ENCODE measurements around the gene KCTD1. TPM values are rescaled to one million over a fixed set of nuclear protein-coding genes. Genes with fewer than 3 reads are reported as not detected.

KCTD1 gene
- total and polyA plus RNA-seq, 4 experiments from 2014 or later = 0.34 to 3.4 (median 2.8) TPM; not detected in 1

- Histone ChIP-seq H3K27ac (ENCODE audit: low read depth, low read length) (no peak overlapping the region), H3K4me3 (ENCODE audit: low read length in 2 of 2) (no peak overlapping the region), H3K9me3 (ENCODE audit: control insufficient read depth in 1 of 2, low read length in 2 of 2) (no peaks in the 10 kb centered on the region), H3K27me3 (ENCODE audit: insufficient read depth, low read length) (no peaks in the 10 kb centered on the region), H3K4me1 (ENCODE audit: insufficient read depth, low read length) (no peaks in the 10 kb centered on the region), H3K36me3 (ENCODE audit: insufficient read depth, low read length) (no peaks in the 10 kb centered on the region)
- no peak overlapping the region for H3K27ac Mint-ChIP-seq
- H3K4me3 Mint-ChIP-seq = no peak overlapping the region
- intact Hi-C loops (cut with micrococcal nuclease) = no loop called here
- peaks cover 0 to 2% (median 0%) of the 10 kb centered on the region in 8 donors for H3K9me3 Mint-ChIP-seq
- ChIA-PET CTCF (ENCODE audit: partially characterized antibody) (no interaction called here), POLR2A (ENCODE audit: partially characterized antibody) (no interaction called here)
- DNase-seq = no peak
- H3K36me3 Mint-ChIP-seq = no peaks in the 10 kb centered on the region
- H3K4me1 Mint-ChIP-seq = peaks cover 0 to 9% (median 1%) of the 10 kb centered on the region in 4 donors
- H3K27me3 Mint-ChIP-seq = peaks cover 0 to 3% of the 10 kb centered on the region in 2 donors
These were observed 21.5 kb downstream of the KCTD1 start for GRCh38 chr18:26526966-26527234.

GRCh38 chr18:26526128-26526965, 22.0 kb downstream of the KCTD1 start:
- Histone ChIP-seq H3K4me3 (ENCODE audit: low read length in 2 of 2) (no peak overlapping the region), H3K4me1 (ENCODE audit: insufficient read depth, low read length) (no peaks in the 10 kb centered on the region), H3K9me3 (ENCODE audit: control insufficient read depth in 1 of 2, low read length in 2 of 2) (no peaks in the 10 kb centered on the region), H3K27ac (ENCODE audit: low read depth, low read length) (no peak overlapping the region), H3K27me3 (ENCODE audit: insufficient read depth, low read length) (no peaks in the 10 kb centered on the region), H3K36me3 (ENCODE audit: insufficient read depth, low read length) (no peaks in the 10 kb centered on the region)
- peaks cover 0 to 3% of the 10 kb centered on the region in 2 donors for H3K27me3 Mint-ChIP-seq
- peaks cover 0 to 2% (median 0%) of the 10 kb centered on the region in 8 donors for H3K9me3 Mint-ChIP-seq
- DNase-seq = no peak
- no peaks in the 10 kb centered on the region for H3K36me3 Mint-ChIP-seq
- no peak overlapping the region for H3K27ac Mint-ChIP-seq
- ChIA-PET CTCF (ENCODE audit: partially characterized antibody) (no interaction called here), POLR2A (ENCODE audit: partially characterized antibody) (no interaction called here)
- H3K4me3 Mint-ChIP-seq = no peak overlapping the region
- H3K4me1 Mint-ChIP-seq = peaks cover 0 to 9% (median 1%) of the 10 kb centered on the region in 4 donors
- intact Hi-C loops (cut with micrococcal nuclease) = no loop called here

GRCh38 chr18:26524504-26525351, 23.6 kb downstream of the KCTD1 start:
- intact Hi-C loops (cut with micrococcal nuclease) = no loop called here
- no peaks in the 10 kb centered on the region for H3K9me3 ChIP-seq (ENCODE audit: control insufficient read depth in 1 of 2, low read length in 2 of 2)

GRCh38 chr18:26524002-26524401, 24.4 kb downstream of the KCTD1 start:
- DNase-seq = no peak
- no peaks in the 10 kb centered on the region for H3K9me3 ChIP-seq (ENCODE audit: control insufficient read depth in 1 of 2, low read length in 2 of 2)
- Mint-ChIP-seq H3K27me3 (no peaks in the 10 kb centered on the region), H3K27ac (no peak overlapping the region), H3K4me1 (peaks cover 0 to 9% (median 1%) of the 10 kb centered on the region in 4 donors), H3K4me3 (no peak overlapping the region), H3K36me3 (no peaks in the 10 kb centered on the region), H3K9me3 (peaks cover 0 to 2% (median 0%) of the 10 kb centered on the region in 8 donors)
- no peak overlapping the region for H3K27ac ChIP-seq (ENCODE audit: low read depth, low read length)
- ChIA-PET CTCF (ENCODE audit: partially characterized antibody) (no interaction called here), POLR2A (ENCODE audit: partially characterized antibody) (no interaction called here)
- no peaks in the 10 kb centered on the region for H3K4me1 ChIP-seq (ENCODE audit: insufficient read depth, low read length)
- intact Hi-C loops (cut with micrococcal nuclease) = no loop called here
- no peak overlapping the region for H3K4me3 ChIP-seq (ENCODE audit: low read length in 2 of 2)
- H3K27me3 ChIP-seq (ENCODE audit: insufficient read depth, low read length) = no peaks in the 10 kb centered on the region
- no peaks in the 10 kb centered on the region for H3K36me3 ChIP-seq (ENCODE audit: insufficient read depth, low read length)

More at GRCh38 chr18:26524504-26525351, 23.6 kb downstream of the KCTD1 start:
- H3K4me3 ChIP-seq (ENCODE audit: low read length in 2 of 2) = no peak overlapping the region
- Mint-ChIP-seq H3K4me3 (no peak overlapping the region), H3K4me1 (peaks cover 0 to 9% (median 1%) of the 10 kb centered on the region in 4 donors), H3K36me3 (no peaks in the 10 kb centered on the region), H3K27ac (no peak overlapping the region), H3K9me3 (peaks cover 0 to 2% (median 0%) of the 10 kb centered on the region in 8 donors), H3K27me3 (no peaks in the 10 kb centered on the region)
- no peaks in the 10 kb centered on the region for H3K36me3 ChIP-seq (ENCODE audit: insufficient read depth, low read length)
- DNase-seq = no peak
- no peak overlapping the region for H3K27ac ChIP-seq (ENCODE audit: low read depth, low read length)
- no peaks in the 10 kb centered on the region for H3K4me1 ChIP-seq (ENCODE audit: insufficient read depth, low read length)
- ChIA-PET CTCF (ENCODE audit: partially characterized antibody) (no interaction called here), POLR2A (ENCODE audit: partially characterized antibody) (no interaction called here)
- no peaks in the 10 kb centered on the region for H3K27me3 ChIP-seq (ENCODE audit: insufficient read depth, low read length)

- POLR2A ChIA-PET (ENCODE audit: partially characterized antibody) = no interaction called here
- Mint-ChIP-seq H3K27me3 (no peaks in the 10 kb centered on the region), H3K36me3 (no peaks in the 10 kb centered on the region), H3K27ac (no peak overlapping the region), H3K4me1 (peaks cover 0 to 6% (median 1%) of the 10 kb centered on the region in 4 donors), H3K9me3 (peaks cover 0 to 2% (median 0%) of the 10 kb centered on the region in 8 donors), H3K4me3 (no peak overlapping the region)
- Histone ChIP-seq H3K9me3 (ENCODE audit: control insufficient read depth in 1 of 2, low read length in 2 of 2) (no peaks in the 10 kb centered on the region), H3K36me3 (ENCODE audit: insufficient read depth, low read length) (no peaks in the 10 kb centered on the region), H3K4me3 (ENCODE audit: low read length in 2 of 2) (no peak overlapping the region), H3K27me3 (ENCODE audit: insufficient read depth, low read length) (no peaks in the 10 kb centered on the region), H3K4me1 (ENCODE audit: insufficient read depth, low read length) (no peaks in the 10 kb centered on the region), H3K27ac (ENCODE audit: low read depth, low read length) (no peak overlapping the region)
- CTCF ChIA-PET (ENCODE audit: partially characterized antibody) = no interaction called here
- intact Hi-C loops (cut with micrococcal nuclease) = no loop called here
- no peak for DNase-seq
These were observed 26.7 kb downstream of the KCTD1 start for GRCh38 chr18:26521617-26522016.

GRCh38 chr18:26520974-26521373, 27.4 kb downstream of the KCTD1 start:
- ChIA-PET CTCF (ENCODE audit: partially characterized antibody) (no interaction called here), POLR2A (ENCODE audit: partially characterized antibody) (no interaction called here)
- peaks cover 0 to under 1% of the 10 kb centered on the region in 2 donors for H3K27me3 Mint-ChIP-seq
- Histone ChIP-seq H3K36me3 (ENCODE audit: insufficient read depth, low read length) (no peaks in the 10 kb centered on the region), H3K4me1 (ENCODE audit: insufficient read depth, low read length) (no peaks in the 10 kb centered on the region), H3K27me3 (ENCODE audit: insufficient read depth, low read length) (no peaks in the 10 kb centered on the region), H3K27ac (ENCODE audit: low read depth, low read length) (no peak overlapping the region), H3K4me3 (ENCODE audit: low read length in 2 of 2) (no peak overlapping the region), H3K9me3 (ENCODE audit: control insufficient read depth in 1 of 2, low read length in 2 of 2) (no peaks in the 10 kb centered on the region)
- H3K4me1 Mint-ChIP-seq = peaks cover 0 to 6% (median 1%) of the 10 kb centered on the region in 4 donors
- H3K36me3 Mint-ChIP-seq = no peaks in the 10 kb centered on the region
- no peak overlapping the region for H3K4me3 Mint-ChIP-seq
- H3K27ac Mint-ChIP-seq = no peak overlapping the region
- peaks cover 0 to 2% (median 0%) of the 10 kb centered on the region in 8 donors for H3K9me3 Mint-ChIP-seq
- intact Hi-C loops (cut with micrococcal nuclease) = no loop called here
- DNase-seq = no peak

- Mint-ChIP-seq H3K36me3 (no peaks in the 10 kb centered on the region), H3K4me1 (peaks cover 0 to 3% (median under 1%) of the 10 kb centered on the region in 4 donors), H3K27ac (no peak overlapping the region), H3K9me3 (no peaks in the 10 kb centered on the region), H3K27me3 (peaks cover 0 to 1% of the 10 kb centered on the region in 2 donors), H3K4me3 (no peak overlapping the region)
- no peak overlapping the region for H3K27ac ChIP-seq (ENCODE audit: low read depth, low read length)
- no peak for DNase-seq
- CTCF ChIA-PET (ENCODE audit: partially characterized antibody) = no interaction called here
- no peaks in the 10 kb centered on the region for H3K36me3 ChIP-seq (ENCODE audit: insufficient read depth, low read length)
- POLR2A ChIA-PET (ENCODE audit: partially characterized antibody) = no interaction called here
- intact Hi-C loops (cut with micrococcal nuclease) = no loop called here
- H3K27me3 ChIP-seq (ENCODE audit: insufficient read depth, low read length) = no peaks in the 10 kb centered on the region
- no peaks in the 10 kb centered on the region for H3K4me1 ChIP-seq (ENCODE audit: insufficient read depth, low read length)
- no peak overlapping the region for H3K4me3 ChIP-seq (ENCODE audit: low read length in 2 of 2)
- H3K9me3 ChIP-seq (ENCODE audit: control insufficient read depth in 1 of 2, low read length in 2 of 2) = no peaks in the 10 kb centered on the region
These were observed 29.2 kb downstream of the KCTD1 start for GRCh38 chr18:26519114-26519513.
